Keratinocyte (primary cell): ENCODE measurements around the gene PRKAG2. TPM values are rescaled to one million over a fixed set of nuclear protein-coding genes. Genes with fewer than 3 reads are reported as not detected.

Experiments
- DNase-seq: peaks from one replicate; pipeline ENCODE4 v3.0.0-alpha.2; 2011; ENCODE audit warnings: low read depth, missing footprints, low spot score
- FAIRE-seq: peaks from 2 replicates; lab custom pipeline; 2011; peaks lifted over from hg19 to GRCh38; lab: Jason Lieb, UNC
- H2AFZ ChIP-seq: 2 replicates; pipeline ENCODE4 v1.6.0; 2012; ENCODE audit warnings: low read length, control low read depth, inconsistent platforms; ENCODE audit not compliant: control insufficient read depth
- H3K27ac ChIP-seq: 2 replicates; pipeline ENCODE4 v1.5.1; 2011; ENCODE audit warnings: low read length; ENCODE audit not compliant: control insufficient read depth, insufficient read depth
- H3K27me3 ChIP-seq: 3 replicates; pipeline ENCODE4 v1.6.0; 2011; ENCODE audit warnings: low read length; ENCODE audit not compliant: control insufficient read depth, insufficient read depth; ENCODE audit errors: extremely low read depth
- H3K36me3 ChIP-seq, 2 experiments: 2 replicates in 1 of 2; 3 replicates in 1 of 2; pipeline ENCODE4 v1.5.1; 2011; ENCODE audit warnings: low read length in 2 of 2, mild to moderate bottlenecking in 1 of 2; ENCODE audit not compliant: control insufficient read depth in 2 of 2, insufficient read depth in 2 of 2; ENCODE audit errors: extremely low read depth in 1 of 2
- H3K4me1 ChIP-seq: 3 replicates; pipeline ENCODE4 v1.5.1; 2011; ENCODE audit warnings: low read length; ENCODE audit not compliant: control insufficient read depth, insufficient read depth; ENCODE audit errors: extremely low read depth
- H3K4me2 ChIP-seq: 3 replicates; pipeline ENCODE4 v1.6.0; 2011; ENCODE audit warnings: low read depth, low read length; ENCODE audit not compliant: control insufficient read depth, insufficient read depth; ENCODE audit errors: extremely low read depth
- H3K4me3 ChIP-seq, 3 experiments: fragments of 200-600 bp in 1 of 3; sonication (generic) in 1 of 3; 2 replicates in 2 of 3; 3 replicates in 1 of 3; pipeline ENCODE4 v1.5.1; 2011 to 2016; ENCODE audit warnings: low read length in 3 of 3, mild to moderate bottlenecking in 3 of 3, control low read depth in 2 of 3, inconsistent platforms in 1 of 3, low read depth in 1 of 3, mixed read lengths in 1 of 3, mixed run types in 1 of 3, moderate library complexity in 1 of 3; ENCODE audit not compliant: control insufficient read depth in 2 of 3, insufficient read depth in 2 of 3; ENCODE audit errors: extremely low read depth in 1 of 3
- H3K79me2 ChIP-seq: 2 replicates; pipeline ENCODE4 v1.6.0; 2012; ENCODE audit warnings: low read length; ENCODE audit not compliant: control insufficient read depth, insufficient read depth
- H3K9ac ChIP-seq: 3 replicates; pipeline ENCODE4 v1.6.0; 2011; ENCODE audit warnings: low read length; ENCODE audit not compliant: control insufficient read depth, insufficient read depth; ENCODE audit errors: extremely low read depth
- H3K9me1 ChIP-seq: 3 replicates; pipeline ENCODE4 v1.6.0; 2011; ENCODE audit warnings: low read length; ENCODE audit not compliant: control insufficient read depth, insufficient read depth; ENCODE audit errors: extremely low read depth
- H3K9me3 ChIP-seq: 2 replicates; pipeline ENCODE4 v1.5.1; 2012; ENCODE audit warnings: low read depth, low read length; ENCODE audit not compliant: control insufficient read depth
- H4K20me1 ChIP-seq: 3 replicates; pipeline ENCODE4 v1.6.0; 2011; ENCODE audit warnings: low read length; ENCODE audit not compliant: control insufficient read depth, insufficient read depth; ENCODE audit errors: extremely low read depth
- EZH2 ChIP-seq: IDR thresholded peaks from one replicate; pipeline ENCODE4 v1.6.1; 2012; ENCODE audit warnings: inconsistent platforms, mild to moderate bottlenecking, low read length, moderate library complexity
- dilution Hi-C: fragments of 300-500 bp; cut with MboI; formaldehyde crosslinking; loops from one replicate; pipeline ENCODE4 v1.7.0; 2020; ENCODE audit warnings: low sequenced_read_pairs; ENCODE audit not compliant: extremely low pct_ligation_motif_present
- polyA plus RNA-seq, 5 experiments: library from polyadenylated mRNA; depleted of rRNA in 3 of 5; stranded (reverse) in 3 of 5; stranded (forward) in 1 of 5; unstranded in 1 of 5; fragments of >200 nt; gene quantifications; 1 replicate in 1 of 5; 2 replicates in 3 of 5; 3 replicates in 1 of 5; pipeline versions ENCODE4 v1.2.1 to v1.2.3, GENCODE V29; 2011 to 2012; ENCODE audit warnings: missing spikeins in 2 of 5, low read depth in 1 of 5, low replicate concordance in 1 of 5
- TF ChIP-seq, protein P1 (sequence below), 3 experiments: IDR thresholded peaks in 1 of 3; conservative IDR thresholded peaks in 1 of 3; optimal IDR thresholded peaks in 1 of 3; 2 replicates in 2 of 3; 3 replicates in 1 of 3; pipeline versions ENCODE3 to v1.5.1; 2011; ENCODE audit warnings: low read length in 3 of 3, mild to moderate bottlenecking in 3 of 3, moderate library complexity in 2 of 3, control low read depth in 1 of 3, inconsistent platforms in 1 of 3; ENCODE audit not compliant: insufficient read depth in 2 of 3; ENCODE audit errors: extremely low read depth in 1 of 3

PRKAG2 gene
- polyA plus RNA-seq, 1 donor (not counting 4 experiments of a cell fraction or from before 2014, with no cell fraction given): 39.5 TPM

DNA sequence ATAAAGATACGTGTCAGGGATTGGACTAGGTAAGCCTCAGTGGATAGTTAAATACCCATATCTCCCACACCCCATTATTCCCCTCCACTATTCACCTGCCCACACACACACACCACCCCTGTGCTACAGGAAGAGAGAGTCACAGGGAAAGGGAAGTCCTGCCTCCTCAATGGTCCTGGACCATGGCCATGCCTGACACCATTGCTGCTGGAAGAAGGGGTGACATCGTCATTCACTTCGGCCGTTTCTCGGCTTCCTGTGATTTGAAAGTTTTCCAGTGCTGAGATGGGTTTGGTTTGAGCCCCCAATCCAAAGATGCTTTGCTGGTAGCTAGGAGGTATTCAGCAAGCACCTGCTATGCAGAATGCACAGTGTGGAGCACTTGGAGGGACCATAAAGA, 18.5 kb downstream of the PRKAG2 start:
- no peaks in the 10 kb centered on the region for H3K36me3 ChIP-seq
- no peak overlapping the region for H3K4me3 ChIP-seq
- H3K79me2 ChIP-seq: no peaks in the 10 kb centered on the region
- H3K4me1 ChIP-seq: no peaks in the 10 kb centered on the region
- dilution Hi-C loops: no loop called here
- no peaks in the 10 kb centered on the region for H3K9me3 ChIP-seq
- FAIRE-seq (no peak), DNase-seq (no peak)
- peaks cover 3% of the 10 kb centered on the region for H3K27me3 ChIP-seq
- no peaks in the 10 kb centered on the region for H3K9me1 ChIP-seq
- H3K9ac ChIP-seq: no peak overlapping the region
- H2AFZ ChIP-seq: no peak overlapping the region
- TF ChIP-seq, protein P1, sequence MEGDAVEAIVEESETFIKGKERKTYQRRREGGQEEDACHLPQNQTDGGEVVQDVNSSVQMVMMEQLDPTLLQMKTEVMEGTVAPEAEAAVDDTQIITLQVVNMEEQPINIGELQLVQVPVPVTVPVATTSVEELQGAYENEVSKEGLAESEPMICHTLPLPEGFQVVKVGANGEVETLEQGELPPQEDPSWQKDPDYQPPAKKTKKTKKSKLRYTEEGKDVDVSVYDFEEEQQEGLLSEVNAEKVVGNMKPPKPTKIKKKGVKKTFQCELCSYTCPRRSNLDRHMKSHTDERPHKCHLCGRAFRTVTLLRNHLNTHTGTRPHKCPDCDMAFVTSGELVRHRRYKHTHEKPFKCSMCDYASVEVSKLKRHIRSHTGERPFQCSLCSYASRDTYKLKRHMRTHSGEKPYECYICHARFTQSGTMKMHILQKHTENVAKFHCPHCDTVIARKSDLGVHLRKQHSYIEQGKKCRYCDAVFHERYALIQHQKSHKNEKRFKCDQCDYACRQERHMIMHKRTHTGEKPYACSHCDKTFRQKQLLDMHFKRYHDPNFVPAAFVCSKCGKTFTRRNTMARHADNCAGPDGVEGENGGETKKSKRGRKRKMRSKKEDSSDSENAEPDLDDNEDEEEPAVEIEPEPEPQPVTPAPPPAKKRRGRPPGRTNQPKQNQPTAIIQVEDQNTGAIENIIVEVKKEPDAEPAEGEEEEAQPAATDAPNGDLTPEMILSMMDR (optimal IDR thresholded peaks at IDR 0.05 in 1 of 3, IDR thresholded peaks at IDR 0.05 in 1 of 3, conservative IDR thresholded peaks at IDR 0.05 in 1 of 3; ENCODE audit: extremely low read depth in 1 of 3, insufficient read depth in 2 of 3, low read length in 3 of 3): no peak
- no peak for TF ChIP-seq EZH2
- H3K27ac ChIP-seq: no peak overlapping the region
- H4K20me1 ChIP-seq: no peaks in the 10 kb centered on the region
- no peak overlapping the region for H3K4me2 ChIP-seq

DNA sequence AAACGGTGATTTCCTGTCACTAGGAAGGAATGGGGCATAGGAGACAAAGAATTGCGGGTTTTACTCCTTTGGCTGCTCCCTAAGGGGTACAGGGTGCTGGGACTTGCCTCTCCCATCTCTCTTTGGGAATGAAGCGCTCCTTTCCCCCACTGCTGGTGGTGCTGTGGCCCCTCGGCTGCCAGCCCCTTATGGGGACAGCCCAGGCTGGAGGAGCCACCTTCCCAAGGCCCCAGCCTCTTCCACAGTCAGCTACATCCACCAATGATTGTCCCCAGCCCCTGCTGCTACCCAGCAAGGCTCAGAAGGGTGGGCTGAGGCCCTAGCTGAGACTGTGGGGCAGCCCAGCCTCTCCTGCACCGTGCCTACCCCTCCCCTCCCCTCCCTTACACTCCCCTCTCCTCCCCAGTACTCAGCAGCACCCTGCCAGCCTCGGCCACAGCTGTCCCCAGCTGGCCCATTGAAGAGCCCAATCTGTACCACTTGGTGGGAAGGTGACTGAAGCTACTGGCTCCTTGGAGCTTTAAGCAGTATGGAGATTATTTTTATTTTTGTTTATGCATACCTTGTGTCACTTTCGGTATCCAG, 19.0 kb downstream of the PRKAG2 start:
- FAIRE-seq: no peak
- dilution Hi-C loops: no loop called here

More for the DNA sequence above, 19.0 kb downstream of the PRKAG2 start:
- Histone ChIP-seq H2AFZ (no peak overlapping the region), H3K9me3 (no peaks in the 10 kb centered on the region), H3K9ac (no peak overlapping the region), H3K4me2 (no peak overlapping the region), H3K36me3 (no peaks in the 10 kb centered on the region), H3K4me1 (no peaks in the 10 kb centered on the region), H3K27me3 (peaks cover 3% of the 10 kb centered on the region), H3K27ac (no peak overlapping the region), H3K4me3 (no peak overlapping the region), H4K20me1 (no peaks in the 10 kb centered on the region), H3K79me2 (no peaks in the 10 kb centered on the region), H3K9me1 (no peaks in the 10 kb centered on the region)
- no peak for TF ChIP-seq EZH2
- TF ChIP-seq, protein P1 (optimal IDR thresholded peaks at IDR 0.05 in 1 of 3, IDR thresholded peaks at IDR 0.05 in 1 of 3, conservative IDR thresholded peaks at IDR 0.05 in 1 of 3; ENCODE audit: extremely low read depth in 1 of 3, insufficient read depth in 2 of 3, low read length in 3 of 3): no peak
- no peak for DNase-seq
